Measurements from ENCODE around the gene FDCSP.
"Not testable (repeated sequence)": the region's sequence is repeated elsewhere in the genome, so short reads cannot be mapped to it uniquely, and the experiment has no call there.

FDCSP gene

DNA sequence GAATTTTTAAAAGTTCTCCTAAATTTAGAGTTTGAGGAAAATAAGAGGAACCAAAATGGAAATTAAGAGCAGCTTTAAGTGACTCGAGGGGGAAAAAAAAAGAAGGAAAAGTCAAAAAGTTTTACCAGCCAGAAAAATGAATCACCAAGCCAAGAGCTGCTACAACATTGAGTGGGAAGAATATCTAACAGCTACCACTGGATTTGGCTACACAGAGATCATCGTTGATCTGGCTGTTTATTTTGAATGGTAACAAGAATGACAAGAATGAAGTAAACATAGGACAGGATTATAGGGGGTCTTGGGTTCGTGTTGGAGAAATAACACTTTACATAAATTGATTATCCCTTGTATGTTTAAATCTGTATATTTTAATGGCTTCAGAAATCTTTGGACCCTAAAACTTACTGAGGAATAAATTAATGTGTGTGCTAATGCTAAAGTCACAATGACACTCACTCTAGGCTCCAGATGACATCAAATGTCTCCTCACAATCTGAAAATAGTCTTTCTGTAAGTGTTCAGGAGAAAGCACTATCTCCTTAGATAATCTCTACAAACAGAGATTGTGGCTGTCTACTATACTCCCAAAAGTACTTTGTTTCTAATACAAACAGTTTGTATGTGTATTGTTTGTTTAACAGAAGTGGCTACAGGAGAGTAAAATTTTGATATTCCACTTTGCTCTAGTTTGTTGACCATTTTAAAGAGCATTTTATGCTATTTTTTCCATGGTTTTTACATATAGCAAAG is 13.4 kb downstream of the FDCSP start:
- DNase-seq (ENCODE audit: low read depth in 2 of 2), result no peak

DNA sequence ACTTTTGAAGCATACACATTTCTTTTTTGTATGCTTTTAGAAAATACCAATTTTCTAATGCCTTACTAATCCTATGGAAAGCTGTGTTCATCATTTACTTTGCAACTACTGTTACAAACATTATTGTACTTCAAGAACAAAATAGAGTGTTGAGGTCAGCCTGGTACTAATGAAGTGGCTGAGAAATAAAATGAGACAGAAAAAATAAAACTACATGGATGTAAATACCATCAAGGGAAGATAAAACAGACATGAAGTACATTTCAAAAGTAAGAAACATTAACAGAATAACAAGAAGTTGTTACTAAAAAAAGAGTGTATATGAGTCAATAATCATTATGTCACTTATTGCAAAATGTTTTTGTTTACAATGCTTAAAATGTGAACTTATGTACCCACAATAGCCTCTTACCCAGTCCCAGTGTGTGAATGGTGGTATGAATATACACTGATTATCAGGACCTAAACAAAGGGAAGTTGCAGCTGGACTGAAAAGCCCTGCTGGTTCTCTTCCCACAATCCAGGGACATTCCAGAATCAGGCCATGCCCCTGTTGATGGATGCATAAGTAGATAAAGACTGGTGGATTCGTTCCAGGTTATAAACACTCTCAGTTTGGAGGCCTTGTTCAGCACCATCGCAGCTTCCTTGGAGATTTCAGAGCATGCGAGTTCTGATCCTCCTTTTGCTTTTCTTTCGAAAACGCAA is 14.1 kb downstream of the FDCSP start:
- DNase-seq (ENCODE audit: low read depth in 2 of 2), result no peak

- DNase-seq (ENCODE audit: low read depth in 2 of 2), result not testable (repeated sequence)
Observed at GRCh38 chr4:70242297-70242696, 16.4 kb downstream of the FDCSP start, which contains the start of gene CSN3. Gene CSN3 (plus strand): TSS chr4:70242597. CDS start chr4:70244820, 2,223 bp downstream.

DNA sequence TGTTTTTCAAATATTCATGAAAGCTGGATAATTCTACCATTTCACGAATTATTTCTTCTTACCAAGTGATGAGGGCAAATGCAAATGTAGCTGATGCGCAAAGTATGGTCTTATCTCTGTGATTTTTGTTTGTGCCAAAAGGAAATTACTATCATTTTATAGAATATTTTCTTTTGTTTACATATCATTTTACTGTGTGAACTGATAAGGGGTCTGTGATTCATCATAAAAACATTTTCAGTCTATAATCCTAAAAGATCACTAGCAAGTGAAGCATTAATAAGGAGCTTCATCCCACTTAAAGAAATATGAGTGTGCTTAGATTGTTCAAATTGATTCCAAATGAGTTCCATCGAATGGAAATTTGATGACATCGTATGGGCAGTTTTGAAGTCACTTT is 17.2 kb downstream of the FDCSP start:
- no peak for DNase-seq (ENCODE audit: low read depth in 2 of 2)

DNA sequence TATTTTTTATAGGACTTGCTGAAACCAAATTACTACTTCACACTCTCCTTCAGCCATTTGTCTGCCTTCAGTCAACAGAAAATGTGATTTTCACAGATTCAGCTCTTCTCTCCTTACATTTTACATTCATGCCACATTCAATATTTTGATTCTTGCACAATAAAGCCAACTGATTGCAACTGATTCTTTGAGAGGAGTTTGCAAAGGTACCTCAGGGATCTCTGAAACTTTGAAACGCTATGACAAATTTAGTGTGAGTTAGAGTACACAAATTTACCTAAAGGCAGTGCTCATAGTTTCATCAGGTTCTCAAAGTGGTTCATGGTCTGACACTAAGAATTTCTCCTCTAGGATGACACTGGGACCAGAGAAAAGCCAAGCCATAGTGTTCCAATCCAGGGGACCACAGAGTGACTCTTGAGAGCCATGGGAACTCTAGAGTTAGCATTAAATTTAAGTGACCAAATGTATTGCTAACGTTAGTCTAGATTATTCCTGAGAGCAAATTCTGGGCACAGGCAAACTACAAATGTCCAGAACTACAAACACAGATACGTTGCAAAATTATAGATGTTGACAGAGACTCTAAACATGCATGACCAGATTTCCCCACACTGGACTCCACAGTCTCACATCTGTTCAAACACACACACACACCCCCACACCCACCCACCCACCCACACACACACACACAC is 25.5 kb downstream of the FDCSP start:
- DNase-seq (ENCODE audit: low read depth in 2 of 2), result no peak

GRCh38 chr4:70251945-70252277 is 26.0 kb downstream of the FDCSP start:
- DNase-seq (ENCODE audit: low read depth in 2 of 2), result no peak

DNA sequence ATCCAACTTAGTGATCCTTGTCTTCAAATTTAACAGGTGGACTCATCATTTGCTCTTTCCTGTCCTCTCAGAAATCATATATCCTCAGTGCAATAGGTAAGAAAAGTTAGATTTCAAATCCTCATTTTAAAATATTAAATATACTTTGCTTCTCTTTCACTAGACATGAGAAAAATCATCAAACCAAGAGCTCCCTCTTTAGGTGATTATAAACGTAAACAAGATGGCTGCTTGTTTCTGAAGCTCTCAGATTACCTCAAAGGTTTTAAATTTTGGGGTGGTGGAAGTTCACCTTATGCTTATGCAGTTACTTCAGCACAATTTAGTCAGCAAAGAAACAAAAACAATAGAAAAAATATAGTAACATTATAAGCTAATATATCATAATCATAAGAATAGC is 43.8 kb downstream of the FDCSP start:
- DNase-seq (ENCODE audit: low read depth in 2 of 2), result no peak

- no peak for DNase-seq (ENCODE audit: low read depth in 2 of 2)
Observed at GRCh38 chr4:70277121-70277520, 51.2 kb downstream of the FDCSP start.

DNA sequence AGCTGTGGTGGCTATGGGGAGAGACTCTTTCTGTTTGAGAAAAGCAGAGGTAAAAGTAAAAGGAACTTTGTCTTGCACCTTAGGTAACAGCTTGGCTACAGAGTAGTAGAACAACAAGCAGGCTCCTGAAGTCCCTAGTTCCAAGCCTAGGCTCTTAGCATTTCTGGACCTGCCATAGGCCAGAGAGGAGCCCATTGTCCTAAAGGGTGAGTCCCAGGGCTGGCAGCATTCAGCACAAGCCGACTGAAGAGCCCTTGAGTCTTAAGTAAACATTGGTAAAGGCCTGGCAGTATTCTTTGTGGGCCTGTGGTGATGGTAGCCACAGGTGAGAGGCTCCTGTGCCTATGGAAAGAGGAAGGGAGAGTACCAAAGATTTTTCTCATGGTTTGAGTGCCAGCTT is 54.6 kb downstream of the FDCSP start:
- no peak for DNase-seq (ENCODE audit: low read depth in 2 of 2)
